Tibial nerve (tissue), 3 donors: ENCODE data around the gene NRXN2.

Experiments
- POLR2A ChIP-seq, 2 donors: fragments of 450-650 bp; IDR thresholded peaks; one replicate each; pipeline ENCODE4 v1.6.1; 2017; ENCODE audit warnings: antibody characterized with exemption in 2 of 2, mild to moderate bottlenecking in 2 of 2, moderate library complexity in 2 of 2
- TF ChIP-seq, protein P1 (sequence below), 5 experiments: fragments of 200-600 bp in 3 of 5; fragments of 450-650 bp in 2 of 5; sonication (generic) in 3 of 5; IDR thresholded peaks; one replicate each; pipeline ENCODE4 v1.5.1; 2016 to 2019; ENCODE audit warnings: antibody characterized with exemption in 5 of 5, mild to moderate bottlenecking in 3 of 5, moderate library complexity in 2 of 5

GRCh38 chr11:64663656-64664055 is 59.3 kb downstream of the NRXN2 start:
- TF ChIP-seq, protein P1, sequence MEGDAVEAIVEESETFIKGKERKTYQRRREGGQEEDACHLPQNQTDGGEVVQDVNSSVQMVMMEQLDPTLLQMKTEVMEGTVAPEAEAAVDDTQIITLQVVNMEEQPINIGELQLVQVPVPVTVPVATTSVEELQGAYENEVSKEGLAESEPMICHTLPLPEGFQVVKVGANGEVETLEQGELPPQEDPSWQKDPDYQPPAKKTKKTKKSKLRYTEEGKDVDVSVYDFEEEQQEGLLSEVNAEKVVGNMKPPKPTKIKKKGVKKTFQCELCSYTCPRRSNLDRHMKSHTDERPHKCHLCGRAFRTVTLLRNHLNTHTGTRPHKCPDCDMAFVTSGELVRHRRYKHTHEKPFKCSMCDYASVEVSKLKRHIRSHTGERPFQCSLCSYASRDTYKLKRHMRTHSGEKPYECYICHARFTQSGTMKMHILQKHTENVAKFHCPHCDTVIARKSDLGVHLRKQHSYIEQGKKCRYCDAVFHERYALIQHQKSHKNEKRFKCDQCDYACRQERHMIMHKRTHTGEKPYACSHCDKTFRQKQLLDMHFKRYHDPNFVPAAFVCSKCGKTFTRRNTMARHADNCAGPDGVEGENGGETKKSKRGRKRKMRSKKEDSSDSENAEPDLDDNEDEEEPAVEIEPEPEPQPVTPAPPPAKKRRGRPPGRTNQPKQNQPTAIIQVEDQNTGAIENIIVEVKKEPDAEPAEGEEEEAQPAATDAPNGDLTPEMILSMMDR (IDR thresholded peaks at IDR 0.05), result no peak
- no peak for TF ChIP-seq POLR2A (IDR thresholded peaks at IDR 0.05)
